Fibroblast of villous mesenchyme (primary cell): ENCODE measurements around the gene KNOP1. TPM values are rescaled to one million over a fixed set of nuclear protein-coding genes. Genes with fewer than 3 reads are reported as not detected.
"Not testable (repeated sequence)": the region's sequence is repeated elsewhere in the genome, so short reads cannot be mapped to it uniquely, and the experiment has no call there.

Experiments used
- DNase-seq: peaks from one replicate; pipeline ENCODE4 v3.0.0-alpha.2; 2010; ENCODE audit warnings: low read depth
- H3K4me3 ChIP-seq: 2 replicates; pipeline ENCODE4 v1.5.1; 2011; ENCODE audit warnings: low read depth, mild to moderate bottlenecking, low read length
- total RNA-seq: library from RNA; depleted of rRNA; stranded (reverse); fragments of >200 nt; gene quantifications from 2 replicates; pipeline ENCODE4 v1.2.3, GENCODE V29; 2012
- TF ChIP-seq, protein P1 (sequence below): IDR thresholded peaks from 2 replicates; pipeline ENCODE4 v1.5.1; 2012; ENCODE audit warnings: low read depth, mild to moderate bottlenecking, low read length; ENCODE audit not compliant: insufficient read depth

KNOP1 gene
- total RNA-seq, 1 donor, result 17.3 TPM

DNA sequence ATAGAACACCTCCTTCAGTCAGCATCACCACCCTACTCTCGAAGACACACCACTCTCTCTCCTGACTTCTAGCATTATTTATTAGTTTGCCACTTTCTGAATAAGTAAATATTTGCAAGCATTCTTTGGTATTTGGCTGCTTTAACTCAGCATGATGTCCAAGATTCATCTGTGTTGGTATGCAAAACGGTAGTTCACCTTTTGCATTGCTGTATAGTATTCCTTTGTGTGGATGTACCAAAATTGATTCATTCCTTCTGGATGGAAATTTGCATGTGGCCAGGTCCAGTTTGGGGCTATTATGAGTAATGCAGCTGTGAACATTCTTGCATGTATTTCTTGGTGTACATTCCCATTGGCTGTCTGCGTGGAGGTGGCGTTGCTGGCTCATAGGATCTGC lies 32.9 kb downstream of the KNOP1 start:
- TF ChIP-seq, protein P1, sequence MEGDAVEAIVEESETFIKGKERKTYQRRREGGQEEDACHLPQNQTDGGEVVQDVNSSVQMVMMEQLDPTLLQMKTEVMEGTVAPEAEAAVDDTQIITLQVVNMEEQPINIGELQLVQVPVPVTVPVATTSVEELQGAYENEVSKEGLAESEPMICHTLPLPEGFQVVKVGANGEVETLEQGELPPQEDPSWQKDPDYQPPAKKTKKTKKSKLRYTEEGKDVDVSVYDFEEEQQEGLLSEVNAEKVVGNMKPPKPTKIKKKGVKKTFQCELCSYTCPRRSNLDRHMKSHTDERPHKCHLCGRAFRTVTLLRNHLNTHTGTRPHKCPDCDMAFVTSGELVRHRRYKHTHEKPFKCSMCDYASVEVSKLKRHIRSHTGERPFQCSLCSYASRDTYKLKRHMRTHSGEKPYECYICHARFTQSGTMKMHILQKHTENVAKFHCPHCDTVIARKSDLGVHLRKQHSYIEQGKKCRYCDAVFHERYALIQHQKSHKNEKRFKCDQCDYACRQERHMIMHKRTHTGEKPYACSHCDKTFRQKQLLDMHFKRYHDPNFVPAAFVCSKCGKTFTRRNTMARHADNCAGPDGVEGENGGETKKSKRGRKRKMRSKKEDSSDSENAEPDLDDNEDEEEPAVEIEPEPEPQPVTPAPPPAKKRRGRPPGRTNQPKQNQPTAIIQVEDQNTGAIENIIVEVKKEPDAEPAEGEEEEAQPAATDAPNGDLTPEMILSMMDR, result no peak
- no peak overlapping the region for H3K4me3 ChIP-seq
- no peak for DNase-seq

DNA sequence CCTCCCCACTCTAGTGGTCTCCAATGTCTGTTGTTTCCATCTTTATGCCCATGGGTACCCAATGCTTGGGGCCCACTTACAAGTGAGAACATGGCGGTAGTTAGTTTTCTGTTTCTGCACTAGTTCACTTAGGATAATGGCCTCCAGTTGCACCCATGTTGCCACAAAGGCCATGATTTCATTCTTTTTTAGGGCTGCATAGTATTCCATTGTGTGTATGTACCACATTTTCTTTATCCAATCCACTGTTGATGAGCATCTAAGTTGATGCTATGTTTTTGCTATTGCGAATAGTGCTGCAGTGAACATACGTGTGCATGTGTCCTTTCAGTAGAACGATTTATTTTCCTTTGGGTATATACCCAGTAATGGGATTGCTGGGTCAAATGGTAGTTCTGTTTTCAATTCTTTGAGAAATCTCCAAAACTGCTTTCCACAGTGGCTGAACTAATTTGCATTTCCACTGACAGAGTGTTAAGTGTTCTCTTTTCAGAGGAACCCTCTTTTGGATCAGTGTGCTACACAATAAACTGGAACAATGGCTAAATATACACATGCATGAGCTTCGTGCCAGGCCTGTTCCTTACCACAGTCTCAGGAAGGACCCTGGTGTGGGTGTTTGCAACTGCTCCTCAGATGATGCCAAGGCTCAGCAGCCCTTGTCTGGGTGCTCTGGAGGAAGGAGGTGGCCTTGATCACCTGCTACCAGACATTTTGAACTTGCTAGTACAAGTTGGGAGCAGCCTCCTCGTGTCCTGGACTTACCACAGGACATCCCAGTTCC lies 34.4 kb downstream of the KNOP1 start:
- DNase-seq, result no peak
- no peak overlapping the region for H3K4me3 ChIP-seq
- TF ChIP-seq, protein P1, result no peak

DNA sequence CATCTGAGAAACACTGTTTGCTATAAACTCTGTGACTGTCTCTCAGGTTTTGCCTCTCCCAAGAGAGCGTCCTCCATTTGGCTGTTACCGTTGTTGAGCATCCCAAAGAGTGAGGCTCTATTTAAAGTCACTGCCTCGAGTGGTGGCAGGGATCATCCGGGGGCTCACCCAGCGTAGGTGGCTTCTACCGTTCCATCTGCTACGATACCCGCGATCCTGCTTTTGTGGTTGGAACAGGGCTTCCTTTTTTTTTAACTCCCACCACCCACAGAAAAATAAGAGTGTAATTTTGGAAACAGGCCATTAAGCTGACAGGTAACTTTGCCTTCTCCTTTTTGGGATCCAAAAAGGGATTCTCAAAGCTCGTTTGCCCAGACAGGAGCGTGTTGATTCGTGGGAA lies 36.4 kb downstream of the KNOP1 start:
- H3K4me3 ChIP-seq, result no peak overlapping the region
- TF ChIP-seq, protein P1, result no peak
- no peak for DNase-seq

DNA sequence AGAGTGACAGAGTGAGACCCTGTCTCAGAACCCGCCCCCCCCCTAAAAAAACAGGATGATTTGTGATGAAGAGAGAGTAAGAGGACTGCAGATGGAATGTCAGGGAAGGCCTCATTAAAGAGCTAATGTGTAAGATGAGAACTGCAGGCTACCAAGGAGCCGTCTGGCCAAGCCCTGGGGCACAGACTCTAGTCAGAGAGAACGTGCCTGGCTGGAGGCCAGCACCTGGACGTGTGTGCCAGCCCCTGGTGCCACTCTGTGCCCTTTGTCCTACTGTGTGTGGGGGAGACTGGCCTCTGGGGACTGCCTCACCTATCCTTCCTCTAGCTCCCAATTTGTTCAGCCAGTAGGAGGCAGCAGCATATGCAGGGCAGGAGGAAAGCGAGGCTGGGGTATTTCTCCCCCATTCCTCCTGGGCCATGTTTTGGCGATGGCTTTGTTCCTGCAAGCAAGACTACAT lies 37.1 kb downstream of the KNOP1 start:
- no peak for DNase-seq
- no peak overlapping the region for H3K4me3 ChIP-seq
- TF ChIP-seq, protein P1, result peak; percentile 37

DNA sequence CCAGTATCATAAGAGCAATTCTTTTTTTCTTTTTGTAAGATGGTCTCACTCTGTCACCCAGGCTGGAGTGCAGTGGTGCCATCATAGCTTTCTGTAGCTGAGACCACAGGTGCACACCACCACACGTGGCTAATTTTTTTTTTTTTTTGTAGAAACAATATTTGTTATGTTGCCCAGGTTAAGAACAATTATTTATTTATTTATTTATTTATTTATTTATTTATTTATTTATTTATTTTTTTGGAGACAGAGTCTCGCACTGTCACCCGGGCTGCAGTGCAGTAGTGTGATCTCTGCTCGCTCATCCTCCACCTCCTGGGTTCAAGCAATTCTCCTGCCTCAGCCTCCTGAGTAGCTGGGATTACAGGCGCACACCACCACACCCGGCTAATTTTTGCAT lies 38.7 kb downstream of the KNOP1 start:
- not testable (repeated sequence) for DNase-seq, H3K4me3 ChIP-seq

DNA sequence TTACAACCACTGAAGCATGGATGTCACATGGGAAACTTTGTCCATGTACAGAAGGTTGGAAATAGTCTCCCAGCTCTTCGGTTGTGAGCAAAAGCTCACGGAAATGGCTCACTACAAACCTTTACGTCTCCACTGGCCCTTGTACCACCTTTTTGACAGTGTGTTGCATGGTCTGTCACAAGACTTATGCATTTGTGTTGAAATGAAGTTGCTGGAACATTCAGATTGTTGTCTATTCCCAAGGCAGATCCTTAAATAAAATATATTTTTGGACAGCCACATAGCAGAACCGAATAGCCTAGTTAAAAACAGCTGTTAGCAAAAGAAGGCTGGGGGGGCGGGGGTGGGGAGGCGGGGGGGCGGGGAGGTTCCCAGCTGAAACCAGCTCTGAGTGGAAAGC lies 39.2 kb downstream of the KNOP1 start:
- TF ChIP-seq, protein P1, result no peak
- H3K4me3 ChIP-seq, result no peak overlapping the region
- DNase-seq, result no peak

DNA sequence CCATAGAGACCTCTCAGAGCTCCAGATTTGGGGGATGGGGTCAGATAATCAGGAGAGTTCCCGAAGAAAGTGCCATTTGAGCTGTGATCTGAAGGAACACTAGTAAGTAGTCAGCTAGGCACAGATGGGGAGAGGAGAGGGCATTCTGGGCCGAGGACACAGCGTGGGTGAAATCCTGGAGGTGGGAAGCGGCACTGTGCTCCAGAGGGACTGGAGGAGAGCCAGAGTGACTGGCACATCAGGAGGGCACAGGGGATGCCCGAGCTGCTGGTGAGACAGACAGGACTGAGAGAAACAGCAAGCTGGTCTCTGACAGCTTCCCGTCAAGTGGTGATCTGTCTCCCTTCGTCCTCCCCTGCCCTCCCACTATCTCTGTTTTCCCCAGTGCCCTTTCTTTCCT lies 40.6 kb downstream of the KNOP1 start:
- H3K4me3 ChIP-seq, result no peak overlapping the region
- TF ChIP-seq, protein P1, result no peak
- no peak for DNase-seq
